ENCODE measurements around the gene BIRC7. TPM values are rescaled to one million over a fixed set of nuclear protein-coding genes. Genes with fewer than 3 reads are reported as not detected.

The BIRC7 gene
- total RNA-seq, 2 donors from 2014 or later, result not detected

GRCh38 chr20:63233061-63233344 is 2.7 kb upstream of the BIRC7 start:
- no peak for TF ChIP-seq CTCF (IDR thresholded peaks at IDR 0.05)
- TF ChIP-seq POLR2A (IDR thresholded peaks at IDR 0.05), result no peak
- peaks cover 8% of the 10 kb centered on the region for H3K4me1 ChIP-seq
- 67 to 94% methylated on average over 2 to 3 of the region's 3 CpGs for WGBS, 2 donors

GRCh38 chr20:63233924-63234323 is 1.8 kb upstream of the BIRC7 start:
- H3K4me3 ChIP-seq, result no peak overlapping the region
- no peaks in the 10 kb centered on the region for H3K36me3 ChIP-seq (replicated peaks in 1 of 2; ENCODE audit: insufficient read depth in 1 of 2, low read depth in 2 of 2)
- ATAC-seq, result no peak
- DNase-seq, result no peak
- 56 to 78% methylated on average over 14 to 16 of the region's 17 CpGs for WGBS, 2 donors
- H3K27ac ChIP-seq, result no peak overlapping the region
- H3K27me3 ChIP-seq, result peaks cover 0 to 9% of the 10 kb centered on the region in 2 donors
- no peaks in the 10 kb centered on the region for H3K9me3 ChIP-seq
- intact Hi-C loops (cut with DNase I), result no loop called here
- H3K4me1 ChIP-seq, result peaks cover 8% of the 10 kb centered on the region
- TF ChIP-seq POLR2A (IDR thresholded peaks at IDR 0.05), result no peak
- no peak for TF ChIP-seq CTCF (IDR thresholded peaks at IDR 0.05)

More at GRCh38 chr20:63233061-63233344, 2.7 kb upstream of the BIRC7 start:
- ATAC-seq (no peak), DNase-seq (no peak)
- Histone ChIP-seq H3K27me3 (peaks cover 0 to 9% of the 10 kb centered on the region in 2 donors), H3K9me3 (no peaks in the 10 kb centered on the region), H3K27ac (no peak overlapping the region), H3K36me3 (replicated peaks in 1 of 2; ENCODE audit: insufficient read depth in 1 of 2, low read depth in 2 of 2) (no peaks in the 10 kb centered on the region), H3K4me3 (no peak overlapping the region)
- intact Hi-C loops (cut with DNase I), result no loop called here

GRCh38 chr20:63234693-63235398 is 859 bp upstream of the BIRC7 start:
- Histone ChIP-seq H3K4me1 (peaks cover 8% of the 10 kb centered on the region), H3K27me3 (no peaks in the 10 kb centered on the region), H3K27ac (no peak overlapping the region), H3K9me3 (no peaks in the 10 kb centered on the region), H3K36me3 (replicated peaks in 1 of 2; ENCODE audit: insufficient read depth in 1 of 2, low read depth in 2 of 2) (no peaks in the 10 kb centered on the region), H3K4me3 (no peak overlapping the region)
- WGBS, 2 donors, result 7 to 10% methylated on average over 2 to 20 of the region's 20 CpGs
- TF ChIP-seq POLR2A (IDR thresholded peaks at IDR 0.05) (no peak), CTCF (IDR thresholded peaks at IDR 0.05) (peak; percentile 31 to 56 (median 52))
- intact Hi-C loops (cut with DNase I), result no loop called here
- ATAC-seq (peak; percentile 59), DNase-seq (peak; percentile 36 to 57 (median 48))

- Histone ChIP-seq H3K36me3 (replicated peaks in 1 of 2; ENCODE audit: insufficient read depth in 1 of 2, low read depth in 2 of 2) (no peaks in the 10 kb centered on the region), H3K9me3 (no peaks in the 10 kb centered on the region), H3K4me3 (no peak overlapping the region), H3K27me3 (no peaks in the 10 kb centered on the region), H3K27ac (no peak overlapping the region), H3K4me1 (peaks cover 8% of the 10 kb centered on the region)
- intact Hi-C loops (cut with DNase I), result no loop called here
- no peak for ATAC-seq
- 60 to 82% methylated on average over 11 to 26 of the region's 26 CpGs for WGBS, 2 donors
- no peak for DNase-seq
- TF ChIP-seq CTCF (IDR thresholded peaks at IDR 0.05) (no peak), POLR2A (IDR thresholded peaks at IDR 0.05) (no peak)
These were observed 572 bp downstream of the BIRC7 start for GRCh38 chr20:63236116-63236837.
